ENCODE data around the gene KIFAP3.

- TF ChIP-seq CTCF (IDR thresholded peaks at IDR 0.05) = no peak
- TF ChIP-seq POLR2A (IDR thresholded peaks at IDR 0.05) = no peak
Measured at GRCh38 chr1:169914531-169914930, 160.0 kb downstream of the KIFAP3 start.

Data from vagina (tissue), 2 donors.